SK-N-MC (cell line): ENCODE data around the gene IGF2BP2.
A peak's percentile ranks its signal among the peaks of the same experiment; 100 is the strongest.
"Not testable (repeated sequence)": the region's sequence is repeated elsewhere in the genome, so short reads cannot be mapped to it uniquely, and the experiment has no call there.

Source experiments
- DNase-seq: peaks from one replicate; pipeline ENCODE4 v3.0.0-alpha.2; 2011; ENCODE audit warnings: low read depth, low spot score
- H3K27ac ChIP-seq: fragments of 200-600 bp; sonication (generic); 2 replicates; pipeline ENCODE4 v1.5.1; 2016; ENCODE audit warnings: mixed run types
- H3K36me3 ChIP-seq: fragments of 200-600 bp; sonication (generic); 2 replicates; pipeline ENCODE4 v1.6.1; 2017; ENCODE audit warnings: antibody characterized with exemption, low read length, mixed read lengths; ENCODE audit not compliant: insufficient read depth
- H3K4me3 ChIP-seq: fragments of 200-600 bp; sonication (generic); 2 replicates; pipeline ENCODE4 v1.5.1; 2016
- H3K9ac ChIP-seq: fragments of 200-600 bp; sonication (generic); 2 replicates; pipeline ENCODE4 v1.8.0; 2017; ENCODE audit warnings: mixed run types, mixed read lengths; ENCODE audit not compliant: insufficient read length
- H3K9me3 ChIP-seq: fragments of 200-600 bp; sonication (generic); 2 replicates; pipeline ENCODE4 v1.6.1; 2017; ENCODE audit warnings: low read depth, mild to moderate bottlenecking, antibody characterized with exemption, low read length, moderate library complexity, mixed read lengths
- EZH2 ChIP-seq: fragments of 200-600 bp; sonication (generic); IDR thresholded peaks from one replicate; pipeline ENCODE4 v1.6.1; 2017; ENCODE audit warnings: antibody characterized with exemption
- FOXP2 ChIP-seq: optimal IDR thresholded peaks from 2 replicates; pipeline ENCODE3; 2011; ENCODE audit warnings: mild to moderate bottlenecking, moderate library complexity; ENCODE audit not compliant: insufficient read depth; ENCODE audit errors: extremely low read length, control extremely low read depth
- POLR2AphosphoS5 ChIP-seq: IDR thresholded peaks from 2 replicates; pipeline ENCODE4 v1.6.1; 2012; ENCODE audit warnings: mild to moderate bottlenecking, low read depth, low read length, borderline replicate concordance

The IGF2BP2 gene

DNA sequence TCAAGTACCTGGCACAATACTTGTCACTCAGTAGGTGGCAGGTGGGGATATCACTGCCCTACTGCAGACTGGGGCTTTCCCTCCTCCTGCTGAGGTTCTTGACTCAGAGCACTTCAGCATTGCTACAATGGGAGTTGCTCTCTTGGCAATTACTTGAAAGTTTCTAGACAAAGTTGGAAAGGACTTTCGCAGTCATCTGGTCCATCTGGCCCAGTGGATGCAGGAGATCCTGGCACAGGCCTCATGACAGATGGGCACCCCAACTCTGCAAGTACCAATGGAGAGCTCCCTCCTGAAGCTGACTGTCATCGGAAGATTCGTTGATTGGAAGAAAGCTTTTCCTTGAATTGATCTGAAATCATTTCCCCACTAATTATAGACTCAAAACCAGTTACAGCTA lies 19.2 kb upstream of the IGF2BP2 start:
- Histone ChIP-seq H3K4me3 (no peak overlapping the region), H3K9me3 (no peaks in the 10 kb centered on the region), H3K9ac (no peak overlapping the region), H3K27ac (no peak overlapping the region), H3K36me3 (no peaks in the 10 kb centered on the region)
- no peak for DNase-seq
- TF ChIP-seq POLR2AphosphoS5 (no peak), EZH2 (no peak)

- TF ChIP-seq POLR2AphosphoS5 = no peak
- TF ChIP-seq FOXP2 = no peak
- TF ChIP-seq EZH2 = no peak
- no peaks in the 10 kb centered on the region for H3K36me3 ChIP-seq
- DNase-seq = no peak
- no peaks in the 10 kb centered on the region for H3K9me3 ChIP-seq
- H3K4me3 ChIP-seq = no peak overlapping the region
- no peak overlapping the region for H3K9ac ChIP-seq
- no peak overlapping the region for H3K27ac ChIP-seq
Observed at GRCh38 chr3:185843635-185844034, 18.8 kb upstream of the IGF2BP2 start.

GRCh38 chr3:185843126-185843525 lies 18.3 kb upstream of the IGF2BP2 start:
- TF ChIP-seq EZH2 = no peak
- no peak for TF ChIP-seq POLR2AphosphoS5
- no peak for TF ChIP-seq FOXP2
- Histone ChIP-seq H3K9me3 (no peaks in the 10 kb centered on the region), H3K36me3 (no peaks in the 10 kb centered on the region), H3K9ac (no peak overlapping the region), H3K4me3 (no peak overlapping the region), H3K27ac (no peak overlapping the region)
- no peak for DNase-seq

GRCh38 chr3:185842241-185842640 lies 17.4 kb upstream of the IGF2BP2 start:
- Histone ChIP-seq H3K27ac (no peak overlapping the region), H3K9ac (no peak overlapping the region), H3K9me3 (no peaks in the 10 kb centered on the region), H3K4me3 (no peak overlapping the region), H3K36me3 (no peaks in the 10 kb centered on the region)
- DNase-seq = no peak
- no peak for TF ChIP-seq POLR2AphosphoS5
- no peak for TF ChIP-seq FOXP2
- TF ChIP-seq EZH2 = no peak

GRCh38 chr3:185838417-185838989 lies 13.7 kb upstream of the IGF2BP2 start:
- not testable (repeated sequence) for H3K4me3 ChIP-seq, H3K27ac ChIP-seq, DNase-seq

DNA sequence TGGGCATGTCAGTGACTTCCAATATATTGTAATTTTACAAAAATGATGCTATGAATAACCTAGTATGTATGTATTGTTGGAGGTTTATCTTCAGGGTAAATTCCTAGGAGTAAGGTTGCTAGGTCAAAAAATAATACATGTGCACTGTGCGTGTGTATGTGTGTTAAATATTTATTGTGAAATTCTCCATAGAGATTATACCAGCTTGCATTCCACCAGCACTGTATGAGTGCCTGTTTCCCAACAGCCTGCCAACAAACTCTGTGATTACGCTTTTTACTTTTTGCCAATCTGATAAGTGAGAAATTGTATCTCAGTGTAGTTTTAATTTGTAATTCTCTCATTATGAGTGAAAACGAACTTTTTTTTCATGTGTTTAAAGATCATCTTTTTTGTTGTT lies 12.6 kb upstream of the IGF2BP2 start:
- H3K9me3 ChIP-seq = no peaks in the 10 kb centered on the region
- no peaks in the 10 kb centered on the region for H3K36me3 ChIP-seq
- no peak overlapping the region for H3K9ac ChIP-seq
- no peak for TF ChIP-seq EZH2
- TF ChIP-seq FOXP2 = no peak
- H3K27ac ChIP-seq = peak overlapping the region; percentile 7
- DNase-seq = no peak
- H3K4me3 ChIP-seq = no peak overlapping the region

More at GRCh38 chr3:185838417-185838989, 13.7 kb upstream of the IGF2BP2 start:
- not testable (repeated sequence) for H3K9me3 ChIP-seq, H3K36me3 ChIP-seq, H3K9ac ChIP-seq

DNA sequence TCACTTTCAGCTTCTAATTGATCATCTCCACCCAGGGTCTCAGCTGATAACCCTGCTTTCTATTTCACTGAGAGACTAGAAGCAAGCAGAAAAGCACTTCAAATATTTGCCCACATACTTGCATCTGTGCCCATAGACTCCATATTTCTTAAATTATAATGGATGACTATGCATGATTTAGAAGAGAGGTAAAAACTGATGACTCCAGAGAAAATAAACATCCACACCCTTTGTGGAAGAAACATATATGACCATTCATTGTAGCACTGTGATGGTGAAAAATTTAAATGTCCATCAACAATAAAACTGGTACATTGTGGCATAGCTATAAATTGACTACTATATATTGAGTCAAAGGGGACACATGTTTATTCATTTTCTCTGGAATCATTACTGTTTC lies 7.1 kb upstream of the IGF2BP2 start:
- no peak for TF ChIP-seq EZH2
- TF ChIP-seq POLR2AphosphoS5 = no peak
- TF ChIP-seq FOXP2 = no peak
- DNase-seq = no peak
- H3K9me3 ChIP-seq = no peaks in the 10 kb centered on the region; the same call in 1 of the 2 replicates

DNA sequence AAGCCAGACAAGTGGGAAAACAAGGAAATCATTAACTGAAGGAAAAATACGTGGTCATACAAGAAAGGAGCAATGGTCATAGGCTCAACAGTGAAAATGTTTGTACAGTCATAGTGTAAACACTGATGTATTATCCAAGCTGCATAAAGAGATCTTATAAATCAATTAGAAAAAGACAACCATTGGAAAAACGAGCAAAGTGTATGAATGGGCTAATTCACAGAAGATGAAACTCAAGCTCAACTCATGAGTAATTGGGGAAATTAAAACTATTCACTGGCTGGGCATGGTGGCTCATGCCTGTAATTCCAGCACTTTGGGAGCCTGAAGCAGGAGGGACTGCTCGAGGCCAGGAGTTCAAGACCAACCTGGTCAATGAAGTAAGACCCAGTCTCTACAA lies 6.4 kb upstream of the IGF2BP2 start:
- TF ChIP-seq FOXP2 (no peak), EZH2 (no peak), POLR2AphosphoS5 (no peak)
- no peak for DNase-seq
- no peak overlapping the region for H3K4me3 ChIP-seq
- H3K27ac ChIP-seq = no peak overlapping the region
- no peaks in the 10 kb centered on the region; the same call in 1 of the 2 replicates for H3K9me3 ChIP-seq
- peaks cover 2% of the 10 kb centered on the region; the same call in 1 of the 2 replicates for H3K36me3 ChIP-seq
- H3K9ac ChIP-seq = no peak overlapping the region

More for the DNA sequence above, 7.1 kb upstream of the IGF2BP2 start:
- H3K4me3 ChIP-seq = no peak overlapping the region
- H3K36me3 ChIP-seq = peaks cover 2% of the 10 kb centered on the region; the same call in 1 of the 2 replicates
- no peak overlapping the region for H3K27ac ChIP-seq
- no peak overlapping the region for H3K9ac ChIP-seq

GRCh38 chr3:185830018-185830797 lies 5.4 kb upstream of the IGF2BP2 start:
- DNase-seq = no peak
- H3K9ac ChIP-seq = no peak overlapping the region
- TF ChIP-seq EZH2 (no peak), FOXP2 (no peak), POLR2AphosphoS5 (no peak)

More at GRCh38 chr3:185830018-185830797, 5.4 kb upstream of the IGF2BP2 start:
- no peak overlapping the region for H3K4me3 ChIP-seq
- no peaks in the 10 kb centered on the region; the same call in 1 of the 2 replicates for H3K9me3 ChIP-seq
- H3K27ac ChIP-seq = no peak overlapping the region
- peaks cover 2% of the 10 kb centered on the region; the same call in 1 of the 2 replicates for H3K36me3 ChIP-seq
